Endothelial cell of umbilical vein (primary cell): Measurements from ENCODE around the gene CPOX. TPM values are rescaled to one million over a fixed set of nuclear protein-coding genes. Genes with fewer than 3 reads are reported as not detected.

ENCODE experiments used
- BruUV-seq: library from RNA; stranded (reverse); fragments of 400-500 nt; replicated peaks from 2 replicates; lab custom pipeline; 2021; lab: Mats Ljungman, UMichigan
- CTCF ChIA-PET: fragments of 300-600, 350-600 bp; sonication (Branson Sonifier 250); formaldehyde crosslinking; loops from one replicate; lab custom pipeline; 2021; ENCODE audit warnings: antibody characterized with exemption, inconsistent platforms; lab: Charles Lee
- POLR2A ChIA-PET: fragments of 300-600, 350-600 bp; sonication (Branson Sonifier 250); formaldehyde crosslinking; loops from one replicate; lab custom pipeline; 2021; ENCODE audit warnings: antibody characterized with exemption, inconsistent platforms; lab: Charles Lee
- DNase-seq: peaks from one replicate; pipeline ENCODE4 v3.0.0-alpha.2; 2011; ENCODE audit warnings: low read depth, low spot score
- FAIRE-seq: peaks from 2 replicates; lab custom pipeline; 2011; peaks lifted over from hg19 to GRCh38; lab: Jason Lieb, UNC
- H2AFZ ChIP-seq: 2 replicates; pipeline ENCODE4 v1.6.0; 2012; ENCODE audit warnings: low read depth, low read length, control low read depth, inconsistent platforms
- H3K27ac ChIP-seq: 2 replicates; pipeline ENCODE4 v1.5.1; 2011; ENCODE audit warnings: low read depth, mild to moderate bottlenecking, control low read depth, low read length, moderate library complexity; ENCODE audit not compliant: insufficient read depth
- H3K27me3 ChIP-seq, 2 experiments: 2 replicates each; pipeline versions ENCODE4 v1.6.0 to v1.6.1; 2011; ENCODE audit warnings: low read length in 2 of 2, mixed read lengths in 1 of 2; ENCODE audit not compliant: control insufficient read depth in 2 of 2, insufficient read depth in 2 of 2
- H3K36me3 ChIP-seq, 2 experiments: 2 replicates in 1 of 2; 3 replicates in 1 of 2; pipeline ENCODE4 v1.5.1; 2011; ENCODE audit warnings: low read length in 2 of 2, mild to moderate bottlenecking in 1 of 2, moderate library complexity in 1 of 2; ENCODE audit not compliant: control insufficient read depth in 2 of 2, insufficient read depth in 2 of 2; ENCODE audit errors: extremely low read depth in 1 of 2
- H3K4me1 ChIP-seq: 3 replicates; pipeline ENCODE4 v1.5.1; 2011; ENCODE audit warnings: mild to moderate bottlenecking, low read length; ENCODE audit not compliant: control insufficient read depth, insufficient read depth; ENCODE audit errors: extremely low read depth
- H3K4me2 ChIP-seq: 2 replicates; pipeline ENCODE4 v1.6.1; 2011; ENCODE audit warnings: low read length, control low read depth, mixed read lengths; ENCODE audit not compliant: insufficient read depth
- H3K4me3 ChIP-seq, 3 experiments: fragments of 200-600 bp in 1 of 3; sonication (generic), shearing (Covaris generic) in 1 of 3; replicated peaks in 1 of 3; 2 replicates each; pipeline ENCODE4 v1.5.1; 2011 to 2016; ENCODE audit warnings: control low read depth in 3 of 3, low read length in 3 of 3, mild to moderate bottlenecking in 2 of 3, inconsistent platforms in 1 of 3, low read depth in 1 of 3, moderate library complexity in 1 of 3; ENCODE audit not compliant: insufficient read depth in 1 of 3
- H3K79me2 ChIP-seq: 2 replicates; pipeline ENCODE4 v1.6.0; 2012; ENCODE audit warnings: low read length, inconsistent platforms; ENCODE audit not compliant: control insufficient read depth, insufficient read depth
- H3K9ac ChIP-seq: replicated peaks from 2 replicates; pipeline ENCODE3; 2011; ENCODE audit warnings: low read length, control low read depth; ENCODE audit not compliant: insufficient read depth; ENCODE audit errors: extremely low read depth
- H3K9me1 ChIP-seq: replicated peaks from 3 replicates; pipeline ENCODE4 v1.6.0; 2011; ENCODE audit warnings: mild to moderate bottlenecking, low read length; ENCODE audit not compliant: control insufficient read depth, insufficient read depth; ENCODE audit errors: extremely low read depth
- H3K9me3 ChIP-seq: replicated peaks from 2 replicates; pipeline ENCODE4 v1.5.1; 2012; ENCODE audit warnings: low read length, inconsistent platforms; ENCODE audit not compliant: control insufficient read depth, insufficient read depth
- H4K20me1 ChIP-seq: replicated peaks from 2 replicates; pipeline ENCODE3; 2011; ENCODE audit warnings: mild to moderate bottlenecking, low read length; ENCODE audit not compliant: control insufficient read depth, insufficient read depth; ENCODE audit errors: extremely low read depth
- EZH2 ChIP-seq: IDR thresholded peaks from 2 replicates; pipeline ENCODE4 v1.6.1; 2012; ENCODE audit warnings: borderline replicate concordance, low read depth, mild to moderate bottlenecking, moderate library complexity, low read length, inconsistent platforms; ENCODE audit not compliant: severe bottlenecking
- FOS ChIP-seq: IDR thresholded peaks from 2 replicates; pipeline ENCODE4 v1.6.1; 2011; ENCODE audit warnings: mild to moderate bottlenecking, low read length, moderate library complexity, borderline replicate concordance; ENCODE audit not compliant: insufficient read depth
- GATA2 ChIP-seq: IDR thresholded peaks from 2 replicates; pipeline ENCODE4 v1.7.0; 2011; ENCODE audit warnings: low read depth, mild to moderate bottlenecking, moderate library complexity, mixed read lengths, low read length; ENCODE audit not compliant: insufficient read length, insufficient read depth
- JUN ChIP-seq: IDR thresholded peaks from 2 replicates; pipeline ENCODE4 v1.6.1; 2011; ENCODE audit warnings: borderline replicate concordance, low read depth; ENCODE audit not compliant: insufficient read length, insufficient read depth
- MAX ChIP-seq: IDR thresholded peaks from 2 replicates; pipeline ENCODE4 v1.6.1; 2011; ENCODE audit not compliant: insufficient read depth, insufficient read length
- MYC ChIP-seq: IDR thresholded peaks from one replicate; pipeline ENCODE4 v1.6.1; 2011; ENCODE audit warnings: mild to moderate bottlenecking, low read depth, low read length
- POLR2A ChIP-seq: IDR thresholded peaks from 2 replicates; pipeline ENCODE4 v1.6.1; 2012; ENCODE audit warnings: low read depth, mild to moderate bottlenecking, control low read depth, low read length
- POLR2AphosphoS5 ChIP-seq: IDR thresholded peaks from 2 replicates; pipeline ENCODE4 v1.6.1; 2012; ENCODE audit warnings: low read depth, mild to moderate bottlenecking, control low read depth, low read length, moderate library complexity; ENCODE audit not compliant: insufficient read depth
- dilution Hi-C: fragments of 300-500 bp; cut with MboI; formaldehyde crosslinking; loops from one replicate; pipeline ENCODE4 v1.15.0; 2019; ENCODE audit warnings: low sequenced_read_pairs; ENCODE audit not compliant: extremely low pct_ligation_motif_present
- intact Hi-C: fragments of 100-400 bp; cut with micrococcal nuclease; formaldehyde crosslinking; loops from one replicate; pipeline ENCODE4 v1.10.0; 2022
- polyA plus RNA-seq, 4 experiments: library from polyadenylated mRNA; depleted of rRNA in 3 of 4; stranded (reverse) in 3 of 4; unstranded in 1 of 4; fragments of >200 nt; gene quantifications; 2 replicates each; pipeline versions ENCODE4 v1.2.1 to v1.2.3, GENCODE V29; 2011 to 2012; ENCODE audit warnings: missing spikeins in 1 of 4
- total RNA-seq: library from RNA; stranded (reverse); gene quantifications from 2 replicates; pipeline ENCODE4 v1.2.3, GENCODE V29; 2021
- TF ChIP-seq, protein P1 (sequence below), 2 donors: IDR thresholded peaks; 1 replicate in 1 of 2; 2 replicates in 1 of 2; pipeline ENCODE4 v1.5.1; 2011; ENCODE audit warnings: low read length in 2 of 2, mild to moderate bottlenecking in 2 of 2, moderate library complexity in 2 of 2, control low read depth in 1 of 2, inconsistent platforms in 1 of 2, low read depth in 1 of 2; ENCODE audit not compliant: insufficient read depth in 1 of 2; ENCODE audit errors: extremely low read depth in 1 of 2

CPOX gene
- total and polyA plus RNA-seq, 2 donors (not counting 3 experiments of a cell fraction or from before 2014, with no cell fraction given) = 12.3 to 24.5 TPM

DNA sequence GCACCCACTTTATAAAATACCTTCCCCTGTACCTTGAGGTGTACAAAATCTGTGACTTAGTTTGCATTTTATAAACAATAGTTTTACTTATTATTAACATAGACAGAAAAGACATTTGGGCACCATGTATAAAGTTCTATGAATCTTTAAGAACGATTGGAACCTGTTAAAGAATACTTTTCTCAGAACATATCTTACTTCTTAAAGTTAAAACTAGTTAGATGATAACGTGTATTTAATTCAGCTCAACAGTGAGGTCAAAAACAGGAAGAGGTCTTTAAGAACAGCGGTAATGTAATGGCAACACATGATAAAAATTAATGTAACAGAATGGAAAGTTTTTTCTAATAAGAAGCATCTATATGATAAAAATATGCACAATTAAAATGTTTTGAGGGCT is 25.0 kb downstream of the CPOX start:
- Histone ChIP-seq H4K20me1 (no peaks in the 10 kb centered on the region), H3K27ac (no peak overlapping the region), H2AFZ (no peak overlapping the region), H3K9me3 (no peaks in the 10 kb centered on the region), H3K4me3 (no peak overlapping the region), H3K36me3 (no peaks in the 10 kb centered on the region), H3K9ac (no peak overlapping the region), H3K79me2 (no peaks in the 10 kb centered on the region), H3K27me3 (peaks cover 2 to 4% of the 10 kb centered on the region in 2 experiments), H3K4me2 (no peak overlapping the region), H3K4me1 (no peaks in the 10 kb centered on the region), H3K9me1 (no peaks in the 10 kb centered on the region)
- TF ChIP-seq POLR2A (no peak), JUN (no peak), POLR2AphosphoS5 (no peak), GATA2 (no peak), MAX (no peak), MYC (no peak), EZH2 (no peak), FOS (no peak)
- TF ChIP-seq, protein P1, sequence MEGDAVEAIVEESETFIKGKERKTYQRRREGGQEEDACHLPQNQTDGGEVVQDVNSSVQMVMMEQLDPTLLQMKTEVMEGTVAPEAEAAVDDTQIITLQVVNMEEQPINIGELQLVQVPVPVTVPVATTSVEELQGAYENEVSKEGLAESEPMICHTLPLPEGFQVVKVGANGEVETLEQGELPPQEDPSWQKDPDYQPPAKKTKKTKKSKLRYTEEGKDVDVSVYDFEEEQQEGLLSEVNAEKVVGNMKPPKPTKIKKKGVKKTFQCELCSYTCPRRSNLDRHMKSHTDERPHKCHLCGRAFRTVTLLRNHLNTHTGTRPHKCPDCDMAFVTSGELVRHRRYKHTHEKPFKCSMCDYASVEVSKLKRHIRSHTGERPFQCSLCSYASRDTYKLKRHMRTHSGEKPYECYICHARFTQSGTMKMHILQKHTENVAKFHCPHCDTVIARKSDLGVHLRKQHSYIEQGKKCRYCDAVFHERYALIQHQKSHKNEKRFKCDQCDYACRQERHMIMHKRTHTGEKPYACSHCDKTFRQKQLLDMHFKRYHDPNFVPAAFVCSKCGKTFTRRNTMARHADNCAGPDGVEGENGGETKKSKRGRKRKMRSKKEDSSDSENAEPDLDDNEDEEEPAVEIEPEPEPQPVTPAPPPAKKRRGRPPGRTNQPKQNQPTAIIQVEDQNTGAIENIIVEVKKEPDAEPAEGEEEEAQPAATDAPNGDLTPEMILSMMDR (IDR thresholded peaks at IDR 0.05; ENCODE audit: extremely low read depth in 1 of 2, insufficient read depth in 1 of 2, low read depth in 1 of 2, low read length in 2 of 2) = no peak
- CTCF ChIA-PET = no interaction called here
- dilution Hi-C loops (no loop called here), intact Hi-C loops (no loop called here)
- no TSS peak for BruUV-seq
- FAIRE-seq = no peak
- POLR2A ChIA-PET = no interaction called here
- no peak for DNase-seq
